ENCODE measurements around the gene UST. TPM values are rescaled to one million over a fixed set of nuclear protein-coding genes. Genes with fewer than 3 reads are reported as not detected.

UST gene
- total and polyA plus RNA-seq, 2 experiments from 2014 or later: 2.9 to 4.0 TPM

DNA sequence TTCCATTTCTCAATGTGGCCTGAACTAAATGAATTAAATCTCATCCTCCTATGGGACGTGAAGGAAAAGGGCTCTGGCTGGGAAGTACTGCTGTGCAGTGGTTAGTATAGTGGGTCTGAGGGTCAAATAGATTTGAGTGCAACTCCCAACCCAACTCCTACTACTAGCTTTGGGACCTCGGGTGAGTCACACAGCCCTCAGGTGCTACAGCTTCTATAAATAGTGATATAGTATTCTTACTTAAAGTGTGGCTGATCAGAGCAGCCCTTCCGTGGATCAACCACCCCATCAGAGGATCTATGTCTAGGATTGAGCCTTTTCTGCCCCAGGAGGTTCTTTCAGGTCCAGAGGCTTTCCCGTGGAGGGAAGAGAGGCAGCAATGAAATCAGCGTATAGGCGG is 904 bp upstream of the UST start:
- Histone ChIP-seq H3K36me3 (no peaks in the 10 kb centered on the region), H3K9me3 (ENCODE audit: low read depth) (no peaks in the 10 kb centered on the region), H3K4me3 (peak overlapping the region; percentile 70), H3K27ac (peak overlapping the region; percentile 38), H3K27me3 (no peaks in the 10 kb centered on the region), H3K4me1 (ENCODE audit: low read depth) (peaks cover 5% of the 10 kb centered on the region)
- DNase-seq (ENCODE audit: low read depth in 1 of 2, low spot score in 1 of 2): peak in 1 of 2 donors; percentile 2
- TF ChIP-seq, protein P1, sequence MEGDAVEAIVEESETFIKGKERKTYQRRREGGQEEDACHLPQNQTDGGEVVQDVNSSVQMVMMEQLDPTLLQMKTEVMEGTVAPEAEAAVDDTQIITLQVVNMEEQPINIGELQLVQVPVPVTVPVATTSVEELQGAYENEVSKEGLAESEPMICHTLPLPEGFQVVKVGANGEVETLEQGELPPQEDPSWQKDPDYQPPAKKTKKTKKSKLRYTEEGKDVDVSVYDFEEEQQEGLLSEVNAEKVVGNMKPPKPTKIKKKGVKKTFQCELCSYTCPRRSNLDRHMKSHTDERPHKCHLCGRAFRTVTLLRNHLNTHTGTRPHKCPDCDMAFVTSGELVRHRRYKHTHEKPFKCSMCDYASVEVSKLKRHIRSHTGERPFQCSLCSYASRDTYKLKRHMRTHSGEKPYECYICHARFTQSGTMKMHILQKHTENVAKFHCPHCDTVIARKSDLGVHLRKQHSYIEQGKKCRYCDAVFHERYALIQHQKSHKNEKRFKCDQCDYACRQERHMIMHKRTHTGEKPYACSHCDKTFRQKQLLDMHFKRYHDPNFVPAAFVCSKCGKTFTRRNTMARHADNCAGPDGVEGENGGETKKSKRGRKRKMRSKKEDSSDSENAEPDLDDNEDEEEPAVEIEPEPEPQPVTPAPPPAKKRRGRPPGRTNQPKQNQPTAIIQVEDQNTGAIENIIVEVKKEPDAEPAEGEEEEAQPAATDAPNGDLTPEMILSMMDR (IDR thresholded peaks at IDR 0.05; ENCODE audit: low read depth, low read length): no peak

DNA sequence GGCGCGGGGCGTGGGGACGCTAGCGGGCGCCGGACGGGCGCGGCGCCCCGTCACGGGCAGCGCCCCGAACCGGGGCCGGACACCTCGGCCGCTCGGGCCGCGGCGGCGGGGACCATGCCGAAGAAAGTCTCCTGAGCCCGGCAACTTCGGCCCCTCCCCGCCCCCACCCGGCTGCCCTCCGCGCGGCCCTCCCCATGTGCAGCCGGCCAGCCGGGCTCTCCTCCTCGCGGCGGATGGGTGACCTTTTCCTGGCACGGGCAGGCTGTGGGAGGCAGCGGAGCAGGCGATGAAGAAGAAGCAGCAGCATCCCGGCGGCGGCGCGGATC is 278 bp downstream of the UST start:
- H3K9me3 ChIP-seq (ENCODE audit: low read depth): no peaks in the 10 kb centered on the region
- peak overlapping the region; percentile 70 for H3K4me3 ChIP-seq
- no peaks in the 10 kb centered on the region for H3K36me3 ChIP-seq
- DNase-seq (ENCODE audit: low read depth in 1 of 2, low spot score in 1 of 2): peak; percentile 61 to 72
- H3K27me3 ChIP-seq: no peaks in the 10 kb centered on the region
- H3K4me1 ChIP-seq (ENCODE audit: low read depth): peaks cover 5% of the 10 kb centered on the region
- TF ChIP-seq, protein P1 (IDR thresholded peaks at IDR 0.05; ENCODE audit: low read depth, low read length): no peak
- H3K27ac ChIP-seq: no peak overlapping the region

DNA sequence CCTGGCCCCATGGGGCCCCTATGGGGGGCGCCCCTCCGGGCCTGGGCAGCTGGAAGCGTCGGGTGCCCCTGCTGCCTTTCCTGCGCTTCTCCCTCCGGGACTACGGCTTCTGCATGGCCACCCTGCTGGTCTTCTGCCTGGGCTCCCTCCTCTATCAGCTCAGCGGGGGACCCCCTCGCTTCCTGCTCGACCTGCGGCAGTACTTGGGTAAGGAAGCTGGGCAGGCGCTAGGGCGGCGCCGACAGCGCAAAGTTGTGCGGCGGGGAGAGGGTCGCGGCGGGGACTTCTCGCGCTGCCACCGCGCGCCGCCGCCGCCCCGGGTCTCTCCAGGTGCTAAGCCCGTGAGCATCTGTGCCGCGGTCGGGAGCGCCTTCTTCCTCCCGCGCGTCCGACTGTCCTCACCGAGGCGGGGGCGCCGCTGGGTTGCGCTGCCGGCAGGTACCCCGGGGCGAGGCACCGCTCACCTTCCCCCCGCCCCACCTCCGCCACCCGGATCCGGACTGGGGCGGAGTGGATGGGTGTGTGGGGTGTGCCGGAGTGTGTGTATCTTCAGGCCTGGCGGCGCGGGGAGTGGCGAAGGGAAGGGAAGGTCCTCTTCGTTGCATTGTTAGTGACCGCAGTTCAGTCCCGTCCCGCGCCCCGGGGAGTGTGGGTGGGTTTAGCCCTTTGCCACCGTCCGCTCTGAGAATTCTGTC is 788 bp downstream of the UST start:
- TF ChIP-seq, protein P1 (IDR thresholded peaks at IDR 0.05; ENCODE audit: low read depth, low read length): no peak
- Histone ChIP-seq H3K9me3 (ENCODE audit: low read depth) (no peaks in the 10 kb centered on the region), H3K4me1 (ENCODE audit: low read depth) (peaks cover 5% of the 10 kb centered on the region), H3K27ac (no peak overlapping the region), H3K27me3 (no peaks in the 10 kb centered on the region), H3K36me3 (no peaks in the 10 kb centered on the region), H3K4me3 (peak overlapping the region; percentile 70)
- peak; percentile 38 to 69 for DNase-seq (ENCODE audit: low read depth in 1 of 2, low spot score in 1 of 2)

DNA sequence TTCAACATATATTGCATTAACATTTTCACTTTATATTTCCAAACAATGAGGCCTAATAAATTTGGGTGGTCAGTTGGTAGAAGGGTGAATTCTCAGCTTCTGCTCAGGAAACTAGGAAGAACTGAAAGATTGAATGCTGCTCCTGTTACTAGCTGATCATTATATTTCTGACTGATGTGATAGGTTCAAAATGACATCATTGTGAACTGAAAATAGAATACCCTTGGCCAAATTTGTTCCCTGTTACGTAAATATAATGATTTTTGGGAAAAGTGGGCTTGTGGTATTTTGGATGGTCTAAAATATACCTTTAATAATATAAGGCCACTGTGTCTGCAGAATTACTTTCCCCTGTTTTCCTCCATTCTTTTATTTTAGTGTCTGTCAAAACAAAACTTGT is 2.8 kb downstream of the UST start:
- no peaks in the 10 kb centered on the region for H3K27me3 ChIP-seq
- no peak overlapping the region for H3K27ac ChIP-seq
- TF ChIP-seq, protein P1 (IDR thresholded peaks at IDR 0.05; ENCODE audit: low read depth, low read length): no peak
- DNase-seq (ENCODE audit: low read depth in 1 of 2, low spot score in 1 of 2): no peak
- peaks cover 5% of the 10 kb centered on the region for H3K4me1 ChIP-seq (ENCODE audit: low read depth)
- no peak overlapping the region for H3K4me3 ChIP-seq
- no peaks in the 10 kb centered on the region for H3K36me3 ChIP-seq
- no peaks in the 10 kb centered on the region for H3K9me3 ChIP-seq (ENCODE audit: low read depth)

DNA sequence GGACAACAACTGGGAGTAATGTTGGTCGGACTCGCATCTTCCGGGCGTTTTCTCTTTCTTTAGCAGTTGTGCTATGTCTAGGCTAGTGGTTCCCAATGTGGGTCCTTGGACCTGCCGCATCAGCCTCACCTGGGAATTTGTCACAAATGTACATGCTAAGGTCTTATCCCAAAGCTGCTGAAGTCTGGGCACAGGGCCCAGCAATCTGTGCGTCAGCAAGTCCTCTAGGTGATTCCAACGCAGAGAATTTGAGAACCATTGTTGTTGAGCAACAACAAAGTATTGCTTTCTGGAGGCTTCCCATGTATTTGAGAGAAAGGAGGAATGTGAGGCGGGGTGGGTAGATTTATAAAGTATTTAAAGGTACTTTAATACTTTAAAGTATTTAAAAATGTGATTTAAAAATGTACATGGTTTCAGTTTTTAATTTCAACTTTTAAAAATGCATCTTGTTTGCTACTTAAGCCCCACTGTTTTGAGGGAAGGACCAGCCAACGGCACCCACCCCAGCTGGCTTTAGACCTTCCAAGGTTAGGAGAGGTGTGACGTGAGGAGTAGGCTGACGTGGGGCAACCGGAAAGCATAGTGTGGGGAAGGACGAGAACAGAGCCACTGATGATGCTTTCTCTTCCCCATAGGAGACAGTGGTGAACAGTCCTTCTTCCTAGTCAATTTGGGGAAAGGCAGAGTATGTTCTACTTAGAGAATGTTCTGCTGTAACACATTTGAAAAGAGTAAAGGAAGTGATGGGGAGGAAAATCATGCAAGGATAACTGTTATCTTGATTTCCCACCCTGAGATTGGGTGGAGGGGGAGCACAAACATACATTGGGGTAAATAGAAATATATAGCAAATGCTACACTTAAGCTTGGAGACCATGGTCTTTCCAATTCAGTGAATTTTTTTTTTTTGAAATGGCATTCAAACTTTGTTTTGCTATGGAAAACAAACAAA is 4.3 kb downstream of the UST start:
- Histone ChIP-seq H3K9me3 (ENCODE audit: low read depth) (no peaks in the 10 kb centered on the region), H3K27me3 (no peaks in the 10 kb centered on the region), H3K27ac (no peak overlapping the region), H3K4me1 (ENCODE audit: low read depth) (peaks cover under 1% of the 10 kb centered on the region), H3K4me3 (no peak overlapping the region), H3K36me3 (no peaks in the 10 kb centered on the region)
- peak in 1 of 2 donors; percentile 68 for DNase-seq (ENCODE audit: low read depth in 1 of 2, low spot score in 1 of 2)
- TF ChIP-seq, protein P1 (IDR thresholded peaks at IDR 0.05; ENCODE audit: low read depth, low read length): no peak

Data from cardiac muscle cell (in vitro differentiated cells and primary cell).